HepG2 (cell line): Measurements from ENCODE around the gene RBP5. TPM values are rescaled to one million over a fixed set of nuclear protein-coding genes. Genes with fewer than 3 reads are reported as not detected.

Experiments
- ATAC-seq: fragments of 200-7000 bp; cut with Tn5 transposase; 3 replicates; pipeline ENCODE4 v1.9.1; 2020; ENCODE audit warnings: mild to moderate bottlenecking, moderate library complexity
- BruUV-seq: library from RNA; stranded (reverse); fragments of 400-500 nt; replicated peaks from 2 replicates; lab custom pipeline; 2021; lab: Mats Ljungman, UMichigan
- CTCF ChIA-PET: fragments of 300-600 bp; formaldehyde crosslinking; extraction: SDS; loops from one replicate; lab custom pipeline; 2021; ENCODE audit warnings: low total read pairs, inconsistent platforms, low intra/inter-chr PET ratio; lab: Yijun Ruan, JAX
- POLR2A ChIA-PET: fragments of 350-600 bp; sonication (Branson Sonifier 250); formaldehyde crosslinking; loops from one replicate; lab custom pipeline; 2020; ENCODE audit warnings: antibody characterized with exemption, inconsistent platforms; lab: Yijun Ruan, JAX
- DNase-seq: peaks from one replicate; pipeline ENCODE4 v3.0.0-alpha.2; 2015; ENCODE audit warnings: low spot score
- FAIRE-seq: peaks from 3 replicates; lab custom pipeline; 2011; peaks lifted over from hg19 to GRCh38; lab: Jason Lieb, UNC
- H2AFZ ChIP-seq: one replicate; pipeline ENCODE4 v1.6.1; 2011; ENCODE audit warnings: low read length, inconsistent platforms
- H3K27ac ChIP-seq: fragments of 300-600 bp; 3 replicates; pipeline ENCODE4 v1.8.0; 2011; ENCODE audit warnings: mixed run types, mild to moderate bottlenecking, mixed read lengths, low read length, inconsistent platforms; ENCODE audit not compliant: insufficient read depth; ENCODE audit errors: extremely low read length
- H3K27me3 ChIP-seq, 2 experiments: fragments of 200-600 bp in 1 of 2; 2 replicates in 1 of 2; 3 replicates in 1 of 2; pipeline versions ENCODE4 v1.6.0 to v1.8.0; 2011; ENCODE audit warnings: low read length in 2 of 2, mild to moderate bottlenecking in 2 of 2, moderate library complexity in 2 of 2, inconsistent platforms in 1 of 2; ENCODE audit not compliant: insufficient read depth in 2 of 2, control insufficient read depth in 1 of 2
- H3K36me3 ChIP-seq, 2 experiments: fragments of 200-600 bp in 1 of 2; replicated peaks in 1 of 2; 2 replicates in 1 of 2; 3 replicates in 1 of 2; pipeline versions ENCODE4 v1.5.1 to v1.8.0; 2011; ENCODE audit warnings: low read length in 2 of 2, inconsistent platforms in 1 of 2; ENCODE audit not compliant: insufficient read depth in 2 of 2, control insufficient read depth in 1 of 2
- H3K4me1 ChIP-seq: 2 replicates; pipeline ENCODE4 v1.5.1; 2012; ENCODE audit warnings: low read length, inconsistent platforms; ENCODE audit not compliant: insufficient read depth
- H3K4me2 ChIP-seq: 2 replicates; pipeline ENCODE4 v1.6.0; 2011; ENCODE audit warnings: low read depth, low read length, inconsistent platforms
- H3K4me3 ChIP-seq, 3 experiments: fragments of 200-600 bp in 1 of 3; sonication (generic), shearing (Covaris generic) in 1 of 3; replicated peaks in 1 of 3; 2 replicates each; pipeline ENCODE4 v1.5.1; 2011 to 2016; ENCODE audit warnings: low read length in 3 of 3, inconsistent platforms in 2 of 3, low read depth in 2 of 3, mild to moderate bottlenecking in 2 of 3, control low read depth in 1 of 3, mixed read lengths in 1 of 3; ENCODE audit not compliant: insufficient read depth in 1 of 3
- H3K79me2 ChIP-seq: one replicate; pipeline ENCODE4 v1.6.1; 2011; ENCODE audit warnings: low read length, inconsistent platforms; ENCODE audit not compliant: insufficient read depth
- H3K9ac ChIP-seq: 2 replicates; pipeline ENCODE4 v1.6.0; 2011; ENCODE audit warnings: mild to moderate bottlenecking, low read depth, low read length, inconsistent platforms; ENCODE audit not compliant: insufficient read depth
- H3K9me3 ChIP-seq: 2 replicates; pipeline ENCODE4 v1.5.1; 2012; ENCODE audit warnings: mild to moderate bottlenecking, low read length
- H4K20me1 ChIP-seq: 2 replicates; pipeline ENCODE4 v1.6.0; 2011; ENCODE audit warnings: inconsistent platforms, mild to moderate bottlenecking, low read length, moderate library complexity; ENCODE audit not compliant: insufficient read depth
- KAT7 ChIP-seq: IDR thresholded peaks from 2 replicates; pipeline ENCODE4 v1.6.1; 2018; ENCODE audit warnings: borderline replicate concordance, missing compliant biosample characterization
- KLF13 ChIP-seq: sonication (generic); formaldehyde crosslinking; IDR thresholded peaks from 2 replicates; pipeline ENCODE4 v1.4.0; 2020; ENCODE audit warnings: mild to moderate bottlenecking, missing genetic modification reagents
- KLF16 ChIP-seq, 2 experiments: sonication (generic) in 1 of 2; formaldehyde crosslinking in 1 of 2; IDR thresholded peaks; 2 replicates each; pipeline versions ENCODE4 v1.6.1 to v1.8.0; 2016 to 2023; ENCODE audit warnings: missing genetic modification reagents in 2 of 2, missing compliant biosample characterization in 1 of 2
- RARG ChIP-seq: sonication (generic); formaldehyde crosslinking; IDR thresholded peaks from 2 replicates; pipeline ENCODE4 v1.4.0; 2020; ENCODE audit warnings: low read depth, mild to moderate bottlenecking, missing genetic modification reagents
- REST ChIP-seq, 2 experiments: IDR thresholded peaks; 2 replicates each; pipeline ENCODE4 v1.6.1; 2011 to 2012; ENCODE audit warnings: low read length in 2 of 2, borderline replicate concordance in 1 of 2, low read depth in 1 of 2, mild to moderate bottlenecking in 1 of 2, moderate library complexity in 1 of 2
- SAFB2 ChIP-seq: sonication (generic); formaldehyde crosslinking; IDR thresholded peaks from 2 replicates; pipeline ENCODE4 v1.5.1; 2020; ENCODE audit warnings: missing genetic modification reagents, low read depth, mild to moderate bottlenecking, borderline replicate concordance
- SAP130 ChIP-seq: IDR thresholded peaks from 2 replicates; pipeline ENCODE4 v1.6.1; 2016; ENCODE audit warnings: low read depth
- SUZ12 ChIP-seq: fragments of 150-350 bp; IDR thresholded peaks from 2 replicates; pipeline ENCODE4 v1.6.1; 2014; ENCODE audit warnings: low read depth, low read length
- THYN1 ChIP-seq: sonication (generic); formaldehyde crosslinking; IDR thresholded peaks from 2 replicates; pipeline ENCODE4 v1.8.1; 2023; ENCODE audit warnings: low read depth, mild to moderate bottlenecking, moderate library complexity, missing genetic modification reagents, borderline replicate concordance
- ZBTB20 ChIP-seq: sonication (generic); formaldehyde crosslinking; IDR thresholded peaks from 2 replicates; pipeline ENCODE4 v1.8.1; 2023; ENCODE audit warnings: missing genetic modification reagents, low read depth, mild to moderate bottlenecking, borderline replicate concordance
- ZGPAT ChIP-seq: IDR thresholded peaks from 2 replicates; pipeline ENCODE4 v1.6.1; 2016; ENCODE audit warnings: mild to moderate bottlenecking
- ZHX2 ChIP-seq, 2 experiments: sonication (generic) in 1 of 2; formaldehyde crosslinking in 1 of 2; IDR thresholded peaks; 2 replicates each; pipeline versions ENCODE4 v1.6.1 to v1.9.0; 2014 to 2022; ENCODE audit warnings: antibody characterized with exemption in 1 of 2, borderline replicate concordance in 1 of 2, inconsistent platforms in 1 of 2, low read depth in 1 of 2, missing genetic modification reagents in 1 of 2
- ZNF224 ChIP-seq: sonication (generic); formaldehyde crosslinking; IDR thresholded peaks from 2 replicates; pipeline ENCODE4 v1.5.0; 2020; ENCODE audit warnings: mild to moderate bottlenecking, missing genetic modification reagents
- ZNF619 ChIP-seq: sonication (generic); formaldehyde crosslinking; IDR thresholded peaks from 2 replicates; pipeline ENCODE4 v1.4.0; 2020; ENCODE audit warnings: mild to moderate bottlenecking, missing genetic modification reagents
- WGBS: methylation state at CpG from one replicate; pipeline ENCODE4 v1.1.6; 2017; ENCODE audit warnings: low lambda C conversion rate; 5-methylcytosine and 5-hydroxymethylcytosine counted together
- in situ Hi-C: cut with HindIII; loops from 2 replicates; pipeline ENCODE4 v1.10.0; 2017; ENCODE audit warnings: low pct_unique_long_range_greater_than_20kb; ENCODE audit not compliant: extremely low pct_ligation_motif_present
- intact Hi-C: fragments of 100-400 bp; cut with micrococcal nuclease; formaldehyde crosslinking; loops from one replicate; pipeline ENCODE4 v1.10.0; 2022; ENCODE audit not compliant: unreplicated experiment
- polyA plus RNA-seq, 8 experiments: library from polyadenylated mRNA; depleted of rRNA in 3 of 8; stranded (reverse) in 7 of 8; unstranded in 1 of 8; fragments of >200 nt; fragmentation: Illumina TruSeq in 4 of 8; extraction: Trizol in 4 of 8; gene quantifications; 2 replicates each; pipeline versions ENCODE4 v1.2.1 to v1.2.3, GENCODE V29; 2011 to 2016; ENCODE audit warnings: low read depth in 4 of 8, missing spikeins in 1 of 8, mixed read lengths in 1 of 8; ENCODE audit not compliant: insufficient read depth in 1 of 8
- total RNA-seq, 5 experiments: library from RNA; depleted of rRNA; stranded (reverse); fragments of >200 nt; fragmentation: Illumina TruSeq; extraction: Trizol; gene quantifications; 2 replicates each; pipeline ENCODE4 v1.2.3, GENCODE V29; 2016; ENCODE audit warnings: low read depth in 1 of 5

The RBP5 gene
- total and polyA plus RNA-seq, 2 of the 13 experiments (the other 11 are each of a cell fraction or from before 2014, with no cell fraction given), result 13.8 to 19.8 TPM

- WGBS, result 99% methylated on average over 2 of the region's 2 CpGs
Observed at GRCh38 chr12:7139200-7139599, 10.5 kb upstream of the RBP5 start.

More at GRCh38 chr12:7139200-7139599, 10.5 kb upstream of the RBP5 start:
- Histone ChIP-seq H4K20me1 (no peaks in the 10 kb centered on the region), H3K4me2 (no peak overlapping the region), H3K4me3 (no peak overlapping the region), H3K9me3 (no peaks in the 10 kb centered on the region), H3K79me2 (no peaks in the 10 kb centered on the region), H3K4me1 (no peaks in the 10 kb centered on the region), H3K36me3 (peaks cover 24 to 66% of the 10 kb centered on the region in 2 experiments), H2AFZ (no peak overlapping the region), H3K27me3 (no peaks in the 10 kb centered on the region), H3K27ac (no peak overlapping the region), H3K9ac (no peak overlapping the region)
- in situ Hi-C loops, result no loop called here
- POLR2A ChIA-PET, result interaction anchor here (1.0 to 1.5 kb wide), 2 partner anchors 11 to 16 kb away, joined by 3 read pairs; no protein-coding TSS in a partner anchor
- DNase-seq (no peak), ATAC-seq (no peak), FAIRE-seq (no peak)
- intact Hi-C loops, result no loop called here
- TF ChIP-seq KLF16 (CRISPR knock-in tag; IDR thresholded peaks at IDR 0.05), result no peak
- TF ChIP-seq SAP130 (CRISPR knock-in tag), result no peak
- no peak for TF ChIP-seq ZBTB20
- TF ChIP-seq RARG (CRISPR knock-in tag), result no peak
- TF ChIP-seq SUZ12, result no peak
- no peak for TF ChIP-seq ZGPAT
- no peak for TF ChIP-seq KLF13 (CRISPR knock-in tag)
- no peak for TF ChIP-seq KAT7
- TF ChIP-seq ZHX2 (IDR thresholded peaks at IDR 0.05; ENCODE audit: low read depth), result no peak
- TF ChIP-seq ZHX2 (CRISPR knock-in tag; IDR thresholded peaks at IDR 0.05; ENCODE audit: borderline replicate concordance), result no peak
- no peak for TF ChIP-seq ZNF619 (CRISPR knock-in tag)
- TF ChIP-seq SAFB2 (CRISPR knock-in tag), result no peak
- TF ChIP-seq REST (IDR thresholded peaks at IDR 0.05; ENCODE audit: borderline replicate concordance in 1 of 2, low read depth in 1 of 2, low read length in 2 of 2), result no peak
- TF ChIP-seq ZNF224 (CRISPR knock-in tag), result no peak
- TF ChIP-seq THYN1 (CRISPR knock-in tag), result no peak
- CTCF ChIA-PET, result no interaction called here
- BruUV-seq, result no TSS peak
